ENCODE data around the gene ZC3H7B. TPM values are rescaled to one million over a fixed set of nuclear protein-coding genes. Genes with fewer than 3 reads are reported as not detected.

Gene ZC3H7B
- total RNA-seq, 1 donor from 2014 or later = 69.2 TPM

DNA sequence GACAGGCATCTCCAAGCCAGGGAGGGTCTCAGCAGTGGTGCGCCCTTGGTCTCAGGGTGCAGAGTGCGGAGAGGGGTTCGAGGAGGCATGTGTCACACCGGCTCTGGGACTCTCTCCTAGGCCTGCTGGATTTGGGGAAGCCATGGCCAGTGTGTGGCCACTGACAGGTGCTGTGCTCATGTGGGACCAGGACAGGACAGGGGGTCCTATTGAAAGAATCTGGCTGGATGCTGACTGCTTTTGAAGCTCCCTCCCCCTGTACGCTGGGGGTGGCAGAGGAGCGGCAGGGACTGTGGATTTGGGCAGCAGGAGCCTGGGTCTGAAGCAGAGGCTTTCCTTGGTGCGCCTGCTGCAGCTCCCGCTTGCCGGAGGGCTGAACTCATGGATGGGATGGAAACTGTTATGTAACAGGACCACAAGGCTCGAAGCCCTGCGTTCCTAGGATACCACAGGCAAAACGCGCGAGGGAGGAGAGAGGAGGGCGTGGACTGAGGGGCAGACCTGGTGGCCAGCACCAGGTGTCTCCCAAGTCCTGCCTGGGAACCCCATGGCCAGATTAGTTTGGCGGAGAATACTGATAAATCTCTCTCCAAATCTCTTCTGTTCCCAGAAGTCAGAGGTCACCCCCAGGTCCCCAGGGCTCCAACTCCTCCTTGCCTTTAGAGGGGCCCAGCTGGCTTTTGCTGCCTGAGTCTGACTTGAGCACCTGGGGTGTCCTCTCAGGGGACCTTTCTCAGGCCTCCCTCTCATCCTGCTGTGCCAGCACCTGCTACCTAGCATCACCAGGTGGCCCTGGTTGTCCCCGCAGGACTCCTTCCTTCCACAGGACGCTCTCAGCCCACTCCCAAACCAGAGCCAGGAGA, 66.6 kb downstream of the ZC3H7B start:
- peaks cover 2% of the 10 kb centered on the region for H3K27me3 Mint-ChIP-seq (ENCODE audit: unreplicated experiment)
- H3K4me1 Mint-ChIP-seq (ENCODE audit: unreplicated experiment) = no peaks in the 10 kb centered on the region
- H3K4me3 Mint-ChIP-seq (ENCODE audit: unreplicated experiment) = no peak overlapping the region
- H3K9me3 Mint-ChIP-seq (ENCODE audit: unreplicated experiment) = no peaks in the 10 kb centered on the region
- H3K27ac Mint-ChIP-seq (ENCODE audit: unreplicated experiment) = no peak overlapping the region
- no peak for DNase-seq (ENCODE audit: low spot score)
- no peaks in the 10 kb centered on the region for H3K36me3 Mint-ChIP-seq (ENCODE audit: low read depth, unreplicated experiment)
- TF ChIP-seq, protein P1, sequence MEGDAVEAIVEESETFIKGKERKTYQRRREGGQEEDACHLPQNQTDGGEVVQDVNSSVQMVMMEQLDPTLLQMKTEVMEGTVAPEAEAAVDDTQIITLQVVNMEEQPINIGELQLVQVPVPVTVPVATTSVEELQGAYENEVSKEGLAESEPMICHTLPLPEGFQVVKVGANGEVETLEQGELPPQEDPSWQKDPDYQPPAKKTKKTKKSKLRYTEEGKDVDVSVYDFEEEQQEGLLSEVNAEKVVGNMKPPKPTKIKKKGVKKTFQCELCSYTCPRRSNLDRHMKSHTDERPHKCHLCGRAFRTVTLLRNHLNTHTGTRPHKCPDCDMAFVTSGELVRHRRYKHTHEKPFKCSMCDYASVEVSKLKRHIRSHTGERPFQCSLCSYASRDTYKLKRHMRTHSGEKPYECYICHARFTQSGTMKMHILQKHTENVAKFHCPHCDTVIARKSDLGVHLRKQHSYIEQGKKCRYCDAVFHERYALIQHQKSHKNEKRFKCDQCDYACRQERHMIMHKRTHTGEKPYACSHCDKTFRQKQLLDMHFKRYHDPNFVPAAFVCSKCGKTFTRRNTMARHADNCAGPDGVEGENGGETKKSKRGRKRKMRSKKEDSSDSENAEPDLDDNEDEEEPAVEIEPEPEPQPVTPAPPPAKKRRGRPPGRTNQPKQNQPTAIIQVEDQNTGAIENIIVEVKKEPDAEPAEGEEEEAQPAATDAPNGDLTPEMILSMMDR (IDR thresholded peaks at IDR 0.05; ENCODE audit: unreplicated experiment) = no peak

DNA sequence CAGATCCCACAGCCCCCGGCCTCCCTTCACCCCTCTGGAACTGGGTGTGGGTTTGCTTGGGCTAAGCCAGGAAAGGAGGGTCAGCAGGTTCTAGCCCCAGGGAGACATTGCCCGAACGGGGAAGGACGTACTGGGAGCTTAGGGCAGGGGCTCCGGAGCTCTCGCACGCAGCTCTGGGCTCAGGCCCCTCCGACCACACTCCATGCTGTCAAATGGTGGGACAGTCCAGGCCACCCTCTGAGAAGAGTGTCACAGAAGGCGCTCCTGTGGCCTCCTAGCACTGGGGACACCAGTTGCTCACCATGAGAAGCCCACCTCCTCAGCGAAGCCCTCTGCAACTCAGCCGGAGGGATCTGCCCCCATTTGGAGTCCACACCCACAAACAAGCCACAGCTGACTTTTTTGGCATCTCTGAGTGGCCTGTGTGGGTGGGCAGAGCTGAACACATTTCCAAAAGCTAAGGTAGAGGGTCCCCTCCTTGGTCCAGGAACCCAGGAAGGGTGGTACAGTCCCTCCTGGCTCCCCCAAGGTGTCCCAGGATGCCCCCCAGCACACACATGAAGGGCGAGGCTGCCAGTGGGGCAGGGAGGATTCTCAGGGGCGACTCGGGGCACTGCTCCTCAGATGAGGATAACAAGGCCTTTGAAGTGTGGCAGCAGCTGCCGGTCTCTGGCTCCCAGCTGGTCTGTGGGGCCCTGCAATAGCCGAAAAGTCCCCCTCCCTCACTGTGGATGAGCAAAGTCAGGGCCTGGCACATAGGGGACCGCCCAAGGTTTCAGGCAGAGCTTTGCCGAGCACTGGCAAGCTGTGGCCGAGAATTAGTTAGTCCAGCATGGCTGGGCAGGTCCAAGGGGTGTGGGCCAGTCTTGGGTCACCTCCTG, 67.5 kb downstream of the ZC3H7B start:
- Mint-ChIP-seq H3K27ac (ENCODE audit: unreplicated experiment) (no peak overlapping the region), H3K4me3 (ENCODE audit: unreplicated experiment) (no peak overlapping the region), H3K4me1 (ENCODE audit: unreplicated experiment) (no peaks in the 10 kb centered on the region), H3K27me3 (ENCODE audit: unreplicated experiment) (peaks cover 2% of the 10 kb centered on the region), H3K9me3 (ENCODE audit: unreplicated experiment) (no peaks in the 10 kb centered on the region), H3K36me3 (ENCODE audit: low read depth, unreplicated experiment) (no peaks in the 10 kb centered on the region)
- DNase-seq (ENCODE audit: low spot score) = no peak
- TF ChIP-seq, protein P1 (IDR thresholded peaks at IDR 0.05; ENCODE audit: unreplicated experiment) = no peak

DNA sequence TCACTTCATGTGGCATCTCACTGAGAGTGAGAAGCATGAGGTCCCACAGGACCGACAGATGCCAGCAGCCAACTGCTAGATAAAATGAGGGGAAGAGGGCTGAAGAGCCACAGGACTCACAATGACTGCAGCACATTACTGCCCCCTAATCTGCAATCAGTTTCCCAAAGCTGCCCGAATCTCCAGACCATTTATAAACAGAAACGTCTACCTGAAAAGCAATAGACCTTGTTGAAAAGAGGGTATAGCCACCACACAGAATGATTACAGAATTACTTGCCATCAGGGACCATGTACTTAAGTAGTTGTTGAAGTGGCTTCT, 68.1 kb downstream of the ZC3H7B start:
- Mint-ChIP-seq H3K27ac (ENCODE audit: unreplicated experiment) (no peak overlapping the region), H3K36me3 (ENCODE audit: low read depth, unreplicated experiment) (no peaks in the 10 kb centered on the region), H3K4me3 (ENCODE audit: unreplicated experiment) (no peak overlapping the region), H3K9me3 (ENCODE audit: unreplicated experiment) (no peaks in the 10 kb centered on the region), H3K27me3 (ENCODE audit: unreplicated experiment) (peaks cover 2% of the 10 kb centered on the region), H3K4me1 (ENCODE audit: unreplicated experiment) (no peaks in the 10 kb centered on the region)
- TF ChIP-seq, protein P1 (IDR thresholded peaks at IDR 0.05; ENCODE audit: unreplicated experiment) = no peak
- no peak for DNase-seq (ENCODE audit: low spot score)

DNA sequence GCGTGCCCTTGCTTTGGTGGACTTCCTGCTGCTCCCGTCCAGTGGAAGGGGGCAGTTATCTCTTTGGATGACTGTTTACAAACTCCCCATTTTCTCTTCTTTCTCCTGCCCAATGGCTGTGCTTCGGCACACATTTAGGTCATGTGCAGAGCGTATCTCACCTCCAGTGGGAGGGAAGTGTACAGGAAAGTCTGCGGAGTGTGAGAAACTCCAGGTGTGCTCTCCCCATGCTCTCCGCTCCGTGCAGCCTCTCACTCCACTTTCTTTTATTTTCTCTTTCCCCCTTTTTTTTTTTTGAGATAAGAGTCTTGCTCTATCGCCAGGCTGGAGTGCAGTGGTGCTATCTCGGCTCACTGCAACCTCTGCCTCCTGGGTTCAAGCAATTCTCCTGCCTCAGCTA, 68.5 kb downstream of the ZC3H7B start:
- TF ChIP-seq, protein P1 (IDR thresholded peaks at IDR 0.05; ENCODE audit: unreplicated experiment) = no peak
- no peak for DNase-seq (ENCODE audit: low spot score)
- H3K27me3 Mint-ChIP-seq (ENCODE audit: unreplicated experiment) = peaks cover 2% of the 10 kb centered on the region
- no peaks in the 10 kb centered on the region for H3K4me1 Mint-ChIP-seq (ENCODE audit: unreplicated experiment)
- H3K4me3 Mint-ChIP-seq (ENCODE audit: unreplicated experiment) = no peak overlapping the region
- H3K9me3 Mint-ChIP-seq (ENCODE audit: unreplicated experiment) = no peaks in the 10 kb centered on the region
- H3K27ac Mint-ChIP-seq (ENCODE audit: unreplicated experiment) = no peak overlapping the region
- H3K36me3 Mint-ChIP-seq (ENCODE audit: low read depth, unreplicated experiment) = no peaks in the 10 kb centered on the region

DNA sequence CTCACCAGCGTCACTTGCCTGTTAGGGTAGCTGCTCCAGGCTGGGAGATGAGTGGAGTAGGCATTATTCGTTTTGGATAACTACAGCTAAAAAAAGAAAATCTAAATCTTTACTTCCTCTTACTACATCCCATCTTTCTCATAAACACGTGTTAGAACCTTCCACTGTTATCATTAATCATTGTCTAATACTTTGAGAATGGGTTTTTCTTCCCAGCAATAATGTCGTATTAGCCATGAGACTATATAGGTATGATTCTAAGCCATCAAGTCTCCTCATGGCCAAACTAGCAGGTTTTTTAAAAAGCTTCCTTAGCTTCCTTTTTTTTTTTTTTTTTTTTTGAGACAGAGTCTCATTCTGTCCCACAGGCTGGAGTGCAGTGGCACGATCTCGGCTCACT, 76.5 kb downstream of the ZC3H7B start:
- TF ChIP-seq, protein P1 (IDR thresholded peaks at IDR 0.05; ENCODE audit: unreplicated experiment) = no peak
- Mint-ChIP-seq H3K36me3 (ENCODE audit: low read depth, unreplicated experiment) (no peaks in the 10 kb centered on the region), H3K27ac (ENCODE audit: unreplicated experiment) (no peak overlapping the region), H3K9me3 (ENCODE audit: unreplicated experiment) (no peaks in the 10 kb centered on the region), H3K4me1 (ENCODE audit: unreplicated experiment) (no peaks in the 10 kb centered on the region), H3K4me3 (ENCODE audit: unreplicated experiment) (no peak overlapping the region), H3K27me3 (ENCODE audit: unreplicated experiment) (no peaks in the 10 kb centered on the region)
- no peak for DNase-seq (ENCODE audit: low spot score)

Measured in endothelial cell (in vitro differentiated cells).